K562 (cell line): ENCODE data around the gene ITLN1.
"Not testable (repeated sequence)": the region's sequence is repeated elsewhere in the genome, so short reads cannot be mapped to it uniquely, and the experiment has no call there.

Source experiments
- CEBPB ChIP-seq: fragments of 450-650 bp; IDR thresholded peaks from 2 replicates; pipeline ENCODE4 v1.6.1; 2016; ENCODE audit warnings: missing genetic modification characterization, missing compliant biosample characterization
- CHCHD3 ChIP-seq: fragments of 250-450 bp; sonication (Bioruptor Pico); IDR thresholded peaks from 2 replicates; pipeline ENCODE4 v2.1.2; 2022; ENCODE audit warnings: mild to moderate bottlenecking
- POLR2AphosphoS5 ChIP-seq: IDR thresholded peaks from 2 replicates; pipeline ENCODE4 v1.6.1; 2011; ENCODE audit warnings: mild to moderate bottlenecking, low read depth, low read length, moderate library complexity; ENCODE audit not compliant: control insufficient read depth, insufficient read depth
- RAD21 ChIP-seq, 2 experiments: fragments of 250-450 bp in 1 of 2; fragments of 450-650 bp in 1 of 2; sonication (Bioruptor Pico) in 1 of 2; formaldehyde crosslinking in 1 of 2; IDR thresholded peaks in 1 of 2; conservative IDR thresholded peaks in 1 of 2; 2 replicates each; pipeline versions ENCODE4 v1.4.0 to v1.8.0; 2020 to 2022; ENCODE audit warnings: mild to moderate bottlenecking in 2 of 2, moderate library complexity in 1 of 2
- ZBTB34 ChIP-seq: fragments of 250-450 bp; sonication (Bioruptor Pico); IDR thresholded peaks from 2 replicates; pipeline ENCODE4 v1.8.0; 2021; ENCODE audit warnings: mild to moderate bottlenecking, moderate library complexity
- ZEB2 ChIP-seq: fragments of 450-650 bp; IDR thresholded peaks from 2 replicates; pipeline ENCODE4 v1.6.1; 2016
- ZNF239 ChIP-seq: fragments of 250-450 bp; sonication (Bioruptor Pico); IDR thresholded peaks from 2 replicates; pipeline ENCODE4 v1.4.0; 2020; ENCODE audit warnings: mild to moderate bottlenecking

- TF ChIP-seq POLR2AphosphoS5; ZNF239; ZEB2; CEBPB (tag); RAD21 (CRISPR knock-in tag; conservative IDR thresholded peaks at IDR 0.05 in 1 of 2, IDR thresholded peaks at IDR 0.05 in 1 of 2); CHCHD3 (CRISPR knock-in tag); ZBTB34 (CRISPR knock-in tag): not testable (repeated sequence)
Measured at GRCh38 chr1:160875591-160875990, 9.4 kb downstream of the ITLN1 start.
